ENCODE measurements around the gene WIPF1. TPM values are rescaled to one million over a fixed set of nuclear protein-coding genes. Genes with fewer than 3 reads are reported as not detected.

Gene WIPF1
- polyA plus RNA-seq, 2 of the 4 experiments (the other 2 are of a cell fraction): 16.4 to 20.1 TPM

DNA sequence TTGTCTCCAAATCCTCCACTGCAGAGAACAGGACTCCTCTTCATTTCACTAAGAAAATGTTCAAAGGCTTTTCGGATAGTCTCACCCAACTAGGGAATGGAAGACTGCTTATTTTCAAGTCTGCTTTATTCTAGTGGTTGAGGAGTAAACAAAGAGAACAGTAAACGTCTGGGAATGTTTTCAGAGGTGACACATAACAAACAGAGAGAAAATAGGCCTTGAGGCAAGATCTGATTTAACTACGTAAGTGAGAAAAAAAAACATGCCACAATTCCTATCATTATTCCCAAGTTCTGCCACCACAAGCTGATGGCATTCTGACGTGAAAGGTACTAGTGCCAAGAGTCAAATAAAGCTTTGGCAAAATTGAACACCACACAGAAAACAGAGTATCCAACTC is 16.7 kb upstream of the WIPF1 start (continued):
- peak; percentile 78 for TF ChIP-seq PBX3 (IDR thresholded peaks at IDR 0.05)
- TF ChIP-seq KDM5A (IDR thresholded peaks at IDR 0.05): no peak
- TF ChIP-seq CBX2 (IDR thresholded peaks at IDR 0.05; ENCODE audit: borderline replicate concordance, low read depth): no peak
- TF ChIP-seq POLR2A (IDR thresholded peaks at IDR 0.05; ENCODE audit: low read length): no peak
- no peak for TF ChIP-seq KDM1A (IDR thresholded peaks at IDR 0.05; ENCODE audit: low read depth)
- no peak for TF ChIP-seq MAFK (IDR thresholded peaks at IDR 0.05; ENCODE audit: partially characterized antibody)
- TF ChIP-seq RCOR1 (IDR thresholded peaks at IDR 0.05; ENCODE audit: low read depth, low read length): no peak
- no peak for TF ChIP-seq HOXA7 (CRISPR knock-in tag; IDR thresholded peaks at IDR 0.05)
- TF ChIP-seq USF2 (IDR thresholded peaks at IDR 0.05): no peak
- TF ChIP-seq, protein P1, sequence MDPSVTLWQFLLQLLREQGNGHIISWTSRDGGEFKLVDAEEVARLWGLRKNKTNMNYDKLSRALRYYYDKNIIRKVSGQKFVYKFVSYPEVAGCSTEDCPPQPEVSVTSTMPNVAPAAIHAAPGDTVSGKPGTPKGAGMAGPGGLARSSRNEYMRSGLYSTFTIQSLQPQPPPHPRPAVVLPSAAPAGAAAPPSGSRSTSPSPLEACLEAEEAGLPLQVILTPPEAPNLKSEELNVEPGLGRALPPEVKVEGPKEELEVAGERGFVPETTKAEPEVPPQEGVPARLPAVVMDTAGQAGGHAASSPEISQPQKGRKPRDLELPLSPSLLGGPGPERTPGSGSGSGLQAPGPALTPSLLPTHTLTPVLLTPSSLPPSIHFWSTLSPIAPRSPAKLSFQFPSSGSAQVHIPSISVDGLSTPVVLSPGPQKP (IDR thresholded peaks at IDR 0.05; ENCODE audit: low read depth, low read length): no peak
- TF ChIP-seq NPAS2 (CRISPR knock-in tag; IDR thresholded peaks at IDR 0.05; ENCODE audit: borderline replicate concordance): no peak
- TF ChIP-seq HDAC2 (IDR thresholded peaks at IDR 0.05): no peak
- no peak for TF ChIP-seq MAZ (IDR thresholded peaks at IDR 0.05; ENCODE audit: borderline replicate concordance, low read depth, low read length)
- TF ChIP-seq ZFP36 (IDR thresholded peaks at IDR 0.05; ENCODE audit: borderline replicate concordance, partially characterized antibody): no peak
- no peak; the same call in 1 of the 2 replicates for TF ChIP-seq FOXS1 (CRISPR knock-in tag; IDR thresholded peaks at IDR 0.05)
- no peak for TF ChIP-seq HOXB5 (CRISPR knock-in tag; IDR thresholded peaks at IDR 0.05)
- TF ChIP-seq TP53 (CRISPR knock-in tag; IDR thresholded peaks at IDR 0.05): no peak
- no peak for TF ChIP-seq HOXB13 (CRISPR knock-in tag; IDR thresholded peaks at IDR 0.05; ENCODE audit: low read depth)
- TF ChIP-seq CHD4 (IDR thresholded peaks at IDR 0.05; ENCODE audit: borderline replicate concordance): no peak
- no peak for TF ChIP-seq EHMT2 (IDR thresholded peaks at IDR 0.05; ENCODE audit: low read depth)
- no peak for TF ChIP-seq CBX8 (IDR thresholded peaks at IDR 0.05)
- no peak for TF ChIP-seq HEYL (CRISPR knock-in tag; IDR thresholded peaks at IDR 0.05)
- no peak for TF ChIP-seq NR3C1 (IDR thresholded peaks at IDR 0.05)
- TF ChIP-seq RAD21 (conservative IDR thresholded peaks at IDR 0.05 in 1 of 2, IDR thresholded peaks at IDR 0.05 in 1 of 2): peak in 1 of 2 experiments; percentile 12; a peak in 2 of 5 replicates
- TF ChIP-seq, protein P2, sequence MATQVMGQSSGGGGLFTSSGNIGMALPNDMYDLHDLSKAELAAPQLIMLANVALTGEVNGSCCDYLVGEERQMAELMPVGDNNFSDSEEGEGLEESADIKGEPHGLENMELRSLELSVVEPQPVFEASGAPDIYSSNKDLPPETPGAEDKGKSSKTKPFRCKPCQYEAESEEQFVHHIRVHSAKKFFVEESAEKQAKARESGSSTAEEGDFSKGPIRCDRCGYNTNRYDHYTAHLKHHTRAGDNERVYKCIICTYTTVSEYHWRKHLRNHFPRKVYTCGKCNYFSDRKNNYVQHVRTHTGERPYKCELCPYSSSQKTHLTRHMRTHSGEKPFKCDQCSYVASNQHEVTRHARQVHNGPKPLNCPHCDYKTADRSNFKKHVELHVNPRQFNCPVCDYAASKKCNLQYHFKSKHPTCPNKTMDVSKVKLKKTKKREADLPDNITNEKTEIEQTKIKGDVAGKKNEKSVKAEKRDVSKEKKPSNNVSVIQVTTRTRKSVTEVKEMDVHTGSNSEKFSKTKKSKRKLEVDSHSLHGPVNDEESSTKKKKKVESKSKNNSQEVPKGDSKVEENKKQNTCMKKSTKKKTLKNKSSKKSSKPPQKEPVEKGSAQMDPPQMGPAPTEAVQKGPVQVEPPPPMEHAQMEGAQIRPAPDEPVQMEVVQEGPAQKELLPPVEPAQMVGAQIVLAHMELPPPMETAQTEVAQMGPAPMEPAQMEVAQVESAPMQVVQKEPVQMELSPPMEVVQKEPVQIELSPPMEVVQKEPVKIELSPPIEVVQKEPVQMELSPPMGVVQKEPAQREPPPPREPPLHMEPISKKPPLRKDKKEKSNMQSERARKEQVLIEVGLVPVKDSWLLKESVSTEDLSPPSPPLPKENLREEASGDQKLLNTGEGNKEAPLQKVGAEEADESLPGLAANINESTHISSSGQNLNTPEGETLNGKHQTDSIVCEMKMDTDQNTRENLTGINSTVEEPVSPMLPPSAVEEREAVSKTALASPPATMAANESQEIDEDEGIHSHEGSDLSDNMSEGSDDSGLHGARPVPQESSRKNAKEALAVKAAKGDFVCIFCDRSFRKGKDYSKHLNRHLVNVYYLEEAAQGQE (IDR thresholded peaks at IDR 0.05): no peak
- TF ChIP-seq GATA3 (IDR thresholded peaks at IDR 0.05; ENCODE audit: borderline replicate concordance): peak; percentile 97
- TF ChIP-seq ZC3H11A (IDR thresholded peaks at IDR 0.05): no peak
- TF ChIP-seq HES2 (IDR thresholded peaks at IDR 0.05): no peak
- TF ChIP-seq JUNB (IDR thresholded peaks at IDR 0.05): peak; percentile 98
- TF ChIP-seq, protein P3, sequence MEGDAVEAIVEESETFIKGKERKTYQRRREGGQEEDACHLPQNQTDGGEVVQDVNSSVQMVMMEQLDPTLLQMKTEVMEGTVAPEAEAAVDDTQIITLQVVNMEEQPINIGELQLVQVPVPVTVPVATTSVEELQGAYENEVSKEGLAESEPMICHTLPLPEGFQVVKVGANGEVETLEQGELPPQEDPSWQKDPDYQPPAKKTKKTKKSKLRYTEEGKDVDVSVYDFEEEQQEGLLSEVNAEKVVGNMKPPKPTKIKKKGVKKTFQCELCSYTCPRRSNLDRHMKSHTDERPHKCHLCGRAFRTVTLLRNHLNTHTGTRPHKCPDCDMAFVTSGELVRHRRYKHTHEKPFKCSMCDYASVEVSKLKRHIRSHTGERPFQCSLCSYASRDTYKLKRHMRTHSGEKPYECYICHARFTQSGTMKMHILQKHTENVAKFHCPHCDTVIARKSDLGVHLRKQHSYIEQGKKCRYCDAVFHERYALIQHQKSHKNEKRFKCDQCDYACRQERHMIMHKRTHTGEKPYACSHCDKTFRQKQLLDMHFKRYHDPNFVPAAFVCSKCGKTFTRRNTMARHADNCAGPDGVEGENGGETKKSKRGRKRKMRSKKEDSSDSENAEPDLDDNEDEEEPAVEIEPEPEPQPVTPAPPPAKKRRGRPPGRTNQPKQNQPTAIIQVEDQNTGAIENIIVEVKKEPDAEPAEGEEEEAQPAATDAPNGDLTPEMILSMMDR (IDR thresholded peaks at IDR 0.05): no peak
- TF ChIP-seq ESRRA (IDR thresholded peaks at IDR 0.05; ENCODE audit: borderline replicate concordance, low read length): no peak
- TF ChIP-seq, protein P4, sequence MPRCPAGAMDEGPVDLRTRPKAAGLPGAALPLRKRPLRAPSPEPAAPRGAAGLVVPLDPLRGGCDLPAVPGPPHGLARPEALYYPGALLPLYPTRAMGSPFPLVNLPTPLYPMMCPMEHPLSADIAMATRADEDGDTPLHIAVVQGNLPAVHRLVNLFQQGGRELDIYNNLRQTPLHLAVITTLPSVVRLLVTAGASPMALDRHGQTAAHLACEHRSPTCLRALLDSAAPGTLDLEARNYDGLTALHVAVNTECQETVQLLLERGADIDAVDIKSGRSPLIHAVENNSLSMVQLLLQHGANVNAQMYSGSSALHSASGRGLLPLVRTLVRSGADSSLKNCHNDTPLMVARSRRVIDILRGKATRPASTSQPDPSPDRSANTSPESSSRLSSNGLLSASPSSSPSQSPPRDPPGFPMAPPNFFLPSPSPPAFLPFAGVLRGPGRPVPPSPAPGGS (IDR thresholded peaks at IDR 0.05): peak; percentile 58; the same call in 1 of the 3 replicates
- no peak; the same call in 1 of the 2 replicates for TF ChIP-seq E2F6 (IDR thresholded peaks at IDR 0.05; ENCODE audit: borderline replicate concordance, low read depth)
- TF ChIP-seq ZSCAN20 (CRISPR knock-in tag; IDR thresholded peaks at IDR 0.05): no peak
- TF ChIP-seq EP300 (IDR thresholded peaks at IDR 0.05): peak; percentile 86 to 92; a peak in 4 of 5 replicates

All from A549 (cell line).